ENCODE measurements around the gene RDH12.
A peak's percentile ranks its signal among the peaks of the same experiment; 100 is the strongest.
"Not testable (repeated sequence)": the region's sequence is repeated elsewhere in the genome, so short reads cannot be mapped to it uniquely, and the experiment has no call there.

RDH12 gene

GRCh38 chr14:67701492-67701891 lies at the start of gene RDH12:
RDH12 (plus strand) TSS chr14:67701886; CDS start chr14:67722643, 20,757 bp downstream.
- DNase-seq (ENCODE audit: extremely low spot score); POLR2A ChIA-PET: not testable (repeated sequence)
- CTCF ChIA-PET: interaction anchor here (1.0 to 11.7 kb wide), 6 partner anchors 8 to 274 kb away, joined by 3 to 313 read pairs (median 56); partner anchors contain the start of genes RDH11 and VTI1B

- no peak for DNase-seq (ENCODE audit: extremely low spot score)
- CTCF ChIA-PET: interaction anchor here (0.9 to 5.2 kb wide), 9 partner anchors 10 to 125 kb away, joined by 3 to 29 read pairs (median 5); partner anchors contain the start of genes ARG2 and PIGH
- POLR2A ChIA-PET: no interaction called here
- TF ChIP-seq CTCF (IDR thresholded peaks at IDR 0.05; ENCODE audit: control extremely low read depth, extremely low read depth, low read depth, missing control alignments): no peak
Observed at GRCh38 chr14:67652189-67652588, 49.5 kb upstream of the RDH12 start.

- DNase-seq (ENCODE audit: extremely low spot score): no peak
- ChIA-PET CTCF (interaction anchor here (1.3 to 5.2 kb wide), 6 partner anchors 9 to 227 kb away, joined by 5 to 29 read pairs (median 7); partner anchors contain the start of gene PIGH), POLR2A (no interaction called here)
- no peak for TF ChIP-seq CTCF (IDR thresholded peaks at IDR 0.05; ENCODE audit: control extremely low read depth, extremely low read depth, low read depth, missing control alignments)
Observed at GRCh38 chr14:67653651-67654280, 47.9 kb upstream of the RDH12 start.

- POLR2A ChIA-PET: no interaction called here
- DNase-seq (ENCODE audit: extremely low spot score): no peak
- CTCF ChIA-PET: interaction anchor here (1.3 to 13.7 kb wide), 12 partner anchors 10 to 237 kb away, joined by 3 to 203 read pairs (median 10); partner anchors contain the start of genes ARG2, PIGH, RDH12 and VTI1B
- no peak for TF ChIP-seq CTCF (IDR thresholded peaks at IDR 0.05; ENCODE audit: control extremely low read depth, extremely low read depth, low read depth, missing control alignments)
Observed at GRCh38 chr14:67663633-67664032, 38.1 kb upstream of the RDH12 start.

GRCh38 chr14:67665868-67666267 lies 35.8 kb upstream of the RDH12 start:
- TF ChIP-seq CTCF (IDR thresholded peaks at IDR 0.05; ENCODE audit: control extremely low read depth, extremely low read depth, low read depth, missing control alignments): no peak
- no peak for DNase-seq (ENCODE audit: extremely low spot score)
- CTCF ChIA-PET: interaction anchor here (0.8 to 13.7 kb wide), 22 partner anchors 10 to 239 kb away, joined by 3 to 203 read pairs (median 10); partner anchors contain the start of genes ARG2, PIGH and RDH12
- POLR2A ChIA-PET: no interaction called here

- POLR2A ChIA-PET: interaction anchor here (0.6 kb wide), 1 partner anchor 82 kb away, joined by 3 read pairs; no protein-coding TSS in a partner anchor
- peak; percentile 69 for DNase-seq (ENCODE audit: extremely low spot score)
- CTCF ChIA-PET: interaction anchor here (0.9 to 13.7 kb wide), 32 partner anchors 9 to 240 kb away, joined by 3 to 203 read pairs (median 6); partner anchors contain the start of genes ARG2, PIGH, RDH12 and TMEM229B
- TF ChIP-seq CTCF (IDR thresholded peaks at IDR 0.05; ENCODE audit: control extremely low read depth, extremely low read depth, low read depth, missing control alignments): peak; percentile 67
Observed at GRCh38 chr14:67666750-67667449, 34.8 kb upstream of the RDH12 start.

Measured in GM10248 (cell line).